Hindlimb muscle (tissue), 1 donor: Measurements from ENCODE around the gene MESD. TPM values are rescaled to one million over a fixed set of nuclear protein-coding genes. Genes with fewer than 3 reads are reported as not detected.
A peak's percentile ranks its signal among the peaks of the same experiment; 100 is the strongest.

Experiments
- DNase-seq: peaks from one replicate; pipeline ENCODE4 v3.0.0-alpha.2; 2013
- polyA plus RNA-seq: library from polyadenylated mRNA; unstranded; fragments of 120-200 nt; gene quantifications from one replicate; pipeline ENCODE4 v1.2.1, GENCODE V29; 2013; ENCODE audit not compliant: insufficient read length

Gene MESD
- polyA plus RNA-seq, 1 donor = 19.8 TPM

DNA sequence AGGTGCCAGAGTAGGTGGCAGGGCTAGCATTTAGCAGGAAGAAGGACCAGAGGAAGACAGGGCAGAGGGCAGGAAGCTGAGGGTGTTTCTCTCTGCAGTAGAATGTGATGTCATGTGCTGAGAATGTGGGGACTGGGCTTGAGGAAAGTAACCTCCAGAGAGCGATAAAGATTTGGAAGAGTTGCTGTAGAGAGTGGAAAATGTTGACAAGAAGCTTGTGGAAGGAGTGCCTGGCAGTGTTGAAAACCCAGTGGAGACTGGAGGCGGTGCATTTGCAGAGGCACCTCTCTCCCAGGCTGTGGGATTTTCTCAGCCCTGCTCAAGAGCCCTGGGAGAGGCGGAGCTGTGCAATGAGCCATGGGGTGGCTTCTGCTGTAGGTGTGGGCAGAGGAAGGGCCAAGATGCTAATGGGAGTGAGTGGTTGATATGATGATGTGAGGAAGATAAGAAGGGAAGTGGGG, 54.8 kb downstream of the MESD start:
- peak; percentile 54 for DNase-seq

DNA sequence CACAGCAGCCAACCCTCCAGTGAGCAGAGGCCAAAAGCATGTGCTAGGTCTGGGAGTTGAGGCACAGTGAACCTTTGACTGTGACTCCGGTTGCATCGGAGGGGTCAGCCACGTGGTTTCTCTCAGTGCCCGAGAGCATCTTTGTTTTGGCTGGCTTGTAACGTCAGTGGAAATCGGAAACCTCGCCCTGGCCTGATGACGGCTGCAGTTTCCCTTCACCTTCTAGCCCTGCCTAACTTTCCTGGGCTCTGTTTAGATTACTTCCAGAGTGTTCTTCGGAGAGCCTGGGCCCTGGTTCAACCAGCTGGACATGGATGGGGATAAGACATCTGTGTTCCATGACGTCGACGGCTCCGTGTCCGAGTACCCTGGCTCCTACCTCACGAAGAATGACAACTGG, 56.6 kb downstream of the MESD start:
- DNase-seq = peak; percentile 79

DNA sequence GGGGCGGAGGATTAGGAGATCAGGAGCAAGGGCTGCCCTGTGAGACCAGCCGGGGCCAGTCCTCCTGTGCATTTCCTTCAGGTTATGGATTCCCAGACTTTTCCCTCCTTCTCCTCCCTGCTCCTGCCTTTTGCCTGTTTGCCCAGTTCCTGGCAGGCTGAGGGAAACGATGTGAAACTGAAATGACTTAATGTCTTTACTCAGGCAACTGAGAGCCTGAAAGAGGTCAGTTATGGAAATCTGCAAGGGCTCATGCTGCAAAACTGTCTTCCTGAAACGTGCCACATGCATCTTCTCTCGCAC, 57.2 kb downstream of the MESD start:
- peak; percentile 16 for DNase-seq

DNA sequence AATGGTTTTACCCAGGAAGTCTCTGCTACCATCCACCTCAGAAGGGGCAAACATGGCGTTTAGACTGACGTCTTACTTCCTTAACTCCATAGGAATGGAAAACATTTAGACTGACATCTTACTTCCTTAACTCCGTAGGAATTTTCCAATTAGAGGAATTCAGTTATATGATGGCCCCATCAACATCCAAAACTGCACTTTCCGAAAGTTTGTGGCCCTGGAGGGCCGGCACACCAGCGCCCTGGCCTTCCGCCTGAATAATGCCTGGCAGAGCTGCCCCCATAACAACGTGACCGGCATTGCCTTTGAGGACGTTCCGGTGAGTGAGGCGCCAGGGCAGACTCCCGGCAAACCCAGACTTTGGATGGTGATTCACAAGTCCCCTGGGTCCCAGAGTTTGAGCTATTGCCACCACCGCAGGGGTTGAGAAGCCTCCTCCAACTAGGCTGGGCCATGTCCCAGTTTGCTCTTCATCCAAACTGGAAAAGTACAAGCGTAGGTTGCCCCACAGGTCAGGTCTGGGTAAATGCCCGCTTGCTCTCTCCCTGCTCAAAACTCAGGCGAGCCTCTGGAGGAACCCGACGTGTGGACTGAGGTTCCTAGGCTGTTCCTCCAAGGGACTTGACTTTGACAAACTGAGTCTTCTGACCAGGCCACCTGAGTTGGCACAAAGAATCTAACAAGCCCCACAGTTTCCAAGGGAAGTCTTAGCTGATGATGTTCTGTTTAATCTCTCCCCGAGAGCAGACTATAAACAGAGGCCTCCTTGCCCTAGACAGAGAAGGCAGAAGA, 57.7 kb downstream of the MESD start:
- no peak for DNase-seq

DNA sequence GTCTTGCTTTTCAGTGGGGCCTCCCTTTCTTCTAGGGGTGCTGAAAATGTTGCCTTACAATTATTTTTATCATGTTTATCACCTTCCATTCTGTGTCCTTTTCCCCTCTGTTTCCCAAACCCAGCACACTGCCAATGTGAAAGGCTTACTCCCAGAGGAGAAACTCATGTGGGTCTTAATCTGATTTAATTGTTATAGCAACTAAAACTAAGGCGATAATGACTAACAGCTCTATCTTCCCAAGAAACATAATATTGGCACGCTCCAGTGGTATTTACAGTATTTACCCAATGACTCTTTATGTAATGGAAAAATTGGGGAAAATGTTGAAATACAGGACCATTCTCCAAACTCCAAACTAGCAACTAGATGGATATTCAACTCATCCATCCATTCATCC, 58.4 kb downstream of the MESD start:
- DNase-seq = no peak

DNA sequence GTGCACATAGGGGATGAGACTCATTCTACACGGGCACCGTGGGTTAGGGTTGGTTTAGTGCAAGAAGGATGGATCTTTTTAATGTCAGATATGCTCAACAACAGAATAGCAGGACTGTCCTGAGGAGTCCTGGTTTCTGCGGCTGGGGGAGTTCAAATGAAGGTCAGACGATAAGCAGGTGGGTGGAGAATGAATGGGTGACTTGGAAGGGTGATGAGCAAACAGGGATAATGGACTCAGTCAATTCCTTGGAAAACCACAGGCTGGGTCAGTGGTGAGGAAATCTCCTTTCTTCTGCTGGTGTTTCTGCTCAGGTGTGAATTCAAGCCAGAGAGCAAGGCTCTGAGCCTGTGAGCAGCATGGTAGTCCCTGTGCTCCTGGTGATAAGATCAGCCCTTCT, 59.9 kb downstream of the MESD start:
- no peak for DNase-seq

- DNase-seq = no peak
Observed at GRCh38 chr15:80929225-80929624, 60.4 kb downstream of the MESD start.

DNA sequence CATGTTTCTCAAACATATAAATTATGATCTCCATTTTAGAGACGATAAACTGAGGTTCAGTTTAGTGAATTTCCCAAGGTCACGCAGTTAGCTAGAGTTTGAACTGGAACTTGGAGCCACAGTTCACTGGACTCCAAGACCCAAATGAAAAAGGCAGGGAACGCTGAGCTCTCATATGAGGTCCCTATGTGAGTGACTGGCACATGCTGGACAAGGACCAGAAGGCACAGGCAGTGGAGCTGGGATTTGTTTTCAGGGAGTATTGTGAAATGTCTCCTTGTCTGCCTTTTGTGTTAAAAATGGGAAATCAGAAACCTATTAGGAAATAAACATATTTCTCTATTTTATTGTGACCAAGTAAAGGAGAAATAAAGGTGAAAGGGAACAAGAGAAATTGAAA, 63.5 kb downstream of the MESD start:
- no peak for DNase-seq

GRCh38 chr15:80925597-80926059, 64.0 kb downstream of the MESD start:
- no peak for DNase-seq

GRCh38 chr15:80924278-80924677, 65.3 kb downstream of the MESD start:
- no peak for DNase-seq

DNA sequence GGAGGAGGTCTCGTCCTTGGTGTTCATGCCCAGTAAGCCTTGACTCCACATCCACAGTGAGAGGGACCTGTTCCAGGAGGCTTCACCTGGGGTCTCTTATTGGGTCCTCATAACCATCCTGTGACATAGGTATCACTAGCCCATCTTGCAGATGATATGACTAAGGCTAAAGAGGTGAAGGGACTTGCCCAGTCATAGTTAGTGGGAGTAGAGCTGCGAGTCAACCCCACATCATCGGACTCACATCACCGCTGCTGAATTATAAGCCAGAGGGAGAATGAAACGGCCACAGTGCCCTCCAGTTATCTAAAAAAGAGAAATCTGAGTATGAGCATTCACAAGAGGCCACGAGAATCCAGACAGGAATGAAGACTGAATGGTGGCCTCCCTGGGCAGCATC, 66.0 kb downstream of the MESD start:
- DNase-seq = no peak

DNA sequence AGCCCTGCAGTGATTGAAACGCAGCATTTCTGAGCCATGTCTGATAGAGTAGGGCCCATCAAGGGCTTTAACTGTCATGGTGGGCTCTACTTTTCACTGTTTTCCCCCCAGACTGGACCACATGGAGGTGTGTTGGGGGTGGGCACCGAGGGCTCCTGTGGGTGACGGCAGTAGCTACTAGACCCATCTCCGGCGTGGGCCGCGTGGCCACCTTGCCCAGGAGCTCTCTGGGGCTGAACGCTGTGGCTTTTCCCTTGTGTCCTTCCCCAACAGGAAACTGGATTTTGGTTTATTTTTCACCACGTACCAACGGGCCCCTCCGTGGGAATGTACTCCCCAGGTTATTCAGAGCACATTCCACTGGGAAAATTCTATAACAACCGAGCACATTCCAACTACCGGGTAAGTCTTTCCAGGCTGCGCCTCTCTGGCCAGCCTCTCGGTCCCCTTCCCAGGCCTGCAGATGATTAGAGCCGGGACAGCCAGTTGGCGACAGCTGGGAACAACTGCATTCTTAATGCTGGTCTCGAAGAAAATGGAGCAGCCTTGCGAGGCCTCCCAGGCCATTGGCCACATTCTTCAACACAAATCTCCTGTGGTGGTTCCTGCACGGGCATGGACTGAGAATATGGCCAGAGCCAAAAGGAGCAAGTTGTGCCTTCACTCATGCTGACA, 67.7 kb downstream of the MESD start:
- DNase-seq = no peak

DNA sequence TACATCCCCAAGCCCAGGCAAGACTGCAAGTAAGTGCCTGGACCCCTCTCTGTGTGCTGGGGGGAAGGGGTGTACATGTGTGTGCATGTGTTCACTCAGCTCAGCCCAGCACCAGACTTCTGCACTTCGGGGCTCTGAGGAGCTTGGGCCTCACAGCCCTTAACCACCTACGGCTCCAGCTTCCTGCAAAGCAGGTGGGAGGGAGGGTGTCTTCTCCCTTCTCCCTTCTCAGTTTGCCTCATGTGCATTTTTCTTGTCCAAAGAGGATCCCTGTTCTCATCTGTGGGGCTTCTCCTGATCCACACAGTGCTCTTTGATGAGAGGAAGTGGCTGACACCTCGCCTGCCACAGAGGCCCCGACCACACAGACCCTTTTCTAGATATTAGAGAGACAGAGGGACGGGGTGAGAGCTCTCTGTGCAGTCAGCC, 69.3 kb downstream of the MESD start:
- no peak for DNase-seq

DNA sequence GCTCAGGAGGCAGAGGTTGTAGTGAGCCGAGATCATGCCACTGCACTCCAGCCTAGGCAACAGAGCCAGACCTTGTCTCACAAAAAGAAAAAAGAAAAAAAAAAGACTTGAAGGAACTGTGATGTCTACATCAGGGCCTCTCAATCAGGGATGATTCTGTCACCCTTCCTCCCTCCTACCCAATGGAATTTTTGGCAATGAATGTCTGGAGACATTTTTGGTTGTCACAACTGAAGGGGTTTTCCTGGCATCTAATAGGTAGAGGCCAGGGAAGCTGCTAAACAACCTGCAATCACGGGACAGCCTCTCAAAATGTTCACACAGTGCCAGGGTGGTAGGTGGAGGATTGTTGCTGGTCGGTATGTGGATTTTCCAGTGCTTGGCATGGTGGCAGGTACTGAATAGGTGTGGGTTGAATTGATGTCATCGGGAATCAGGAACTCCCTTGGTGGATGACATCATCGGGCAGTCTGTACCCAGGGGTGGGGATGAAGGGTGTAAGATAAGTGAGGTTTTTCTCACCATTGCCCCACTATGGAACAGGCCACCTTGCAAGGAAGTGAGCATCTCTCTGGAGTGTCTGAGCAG, 71.3 kb downstream of the MESD start:
- DNase-seq = no peak

DNA sequence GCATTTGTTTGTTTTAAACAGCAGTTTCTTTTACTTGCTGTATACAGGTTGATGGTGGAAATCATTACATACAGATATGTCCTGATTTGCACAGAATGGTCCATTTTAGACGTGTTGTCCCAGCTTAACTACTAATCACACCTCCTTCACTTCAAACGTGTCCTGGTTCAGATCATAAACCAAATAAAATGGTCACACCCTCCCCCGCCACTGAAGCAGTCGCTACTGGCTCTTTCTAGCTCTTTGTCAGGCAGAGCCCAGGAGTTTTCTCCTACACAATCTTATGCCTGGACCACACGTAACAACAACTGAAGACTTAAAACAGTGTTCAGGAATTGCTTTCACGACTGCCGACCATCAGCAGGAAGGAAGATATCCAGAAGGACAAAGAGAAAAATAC, 73.6 kb downstream of the MESD start:
- no peak for DNase-seq

DNA sequence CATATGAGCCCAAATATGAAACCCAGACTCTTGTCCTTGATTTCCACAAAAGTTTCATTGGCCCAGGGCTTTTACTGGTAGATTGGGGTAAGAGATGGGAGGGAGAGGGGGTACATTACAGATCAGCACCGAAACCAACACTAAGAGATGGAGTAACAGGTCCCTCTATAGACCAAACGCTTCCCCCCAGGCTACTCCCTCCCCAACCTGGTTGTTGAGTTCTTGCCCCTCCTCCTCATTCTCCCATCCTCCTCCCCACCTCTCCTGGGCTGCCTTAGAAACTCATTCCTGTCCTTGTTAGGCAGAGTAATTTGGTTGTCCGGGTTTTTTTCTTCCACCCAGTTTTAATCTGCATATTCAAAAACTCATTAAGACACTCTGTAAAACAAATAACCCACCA, 74.1 kb downstream of the MESD start:
- DNase-seq = no peak

DNA sequence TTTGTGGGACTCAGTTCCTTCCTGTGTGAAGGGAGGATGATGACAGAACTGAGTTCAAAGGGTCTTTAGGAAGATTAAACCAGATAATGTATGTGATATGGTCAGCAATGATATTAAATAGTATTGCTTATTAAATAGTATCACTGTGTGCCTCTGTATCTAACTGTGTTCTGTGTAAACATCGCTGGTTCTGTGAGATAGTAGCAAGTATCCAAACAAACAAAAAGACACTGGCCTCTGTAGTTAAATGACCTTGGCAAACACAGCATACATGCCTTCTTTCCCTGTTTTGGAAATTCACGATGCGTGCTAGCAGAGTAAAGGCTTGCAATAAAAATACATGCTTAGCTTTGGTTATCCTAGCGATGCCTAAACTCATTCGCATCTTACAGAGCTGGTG, 76.1 kb downstream of the MESD start:
- no peak for DNase-seq

- no peak for DNase-seq
Observed at GRCh38 chr15:80912673-80913072, 76.9 kb downstream of the MESD start.

GRCh38 chr15:80911821-80912220, 77.8 kb downstream of the MESD start:
- no peak for DNase-seq

- DNase-seq = no peak
Observed at GRCh38 chr15:80906159-80906766, 83.4 kb downstream of the MESD start.

DNA sequence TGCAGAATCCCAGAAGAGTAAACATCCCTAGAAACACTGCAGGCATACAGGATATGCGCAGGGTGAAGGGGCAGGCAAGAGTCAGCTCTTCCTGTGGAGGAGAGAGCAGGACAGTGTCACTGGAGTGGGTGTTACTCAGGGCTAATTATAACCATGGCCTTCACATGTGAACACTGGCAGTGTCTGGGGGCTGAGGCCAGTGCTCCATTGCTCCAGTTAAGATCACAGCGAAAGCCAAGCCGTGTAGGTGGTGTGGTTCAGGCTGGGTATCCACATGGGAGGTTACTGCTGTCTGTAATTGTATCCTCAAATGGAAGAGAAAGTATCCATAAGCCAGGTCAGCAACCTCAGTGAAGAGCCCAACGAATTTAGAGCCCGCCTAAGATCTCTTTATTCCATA, 84.6 kb downstream of the MESD start:
- DNase-seq = no peak

DNA sequence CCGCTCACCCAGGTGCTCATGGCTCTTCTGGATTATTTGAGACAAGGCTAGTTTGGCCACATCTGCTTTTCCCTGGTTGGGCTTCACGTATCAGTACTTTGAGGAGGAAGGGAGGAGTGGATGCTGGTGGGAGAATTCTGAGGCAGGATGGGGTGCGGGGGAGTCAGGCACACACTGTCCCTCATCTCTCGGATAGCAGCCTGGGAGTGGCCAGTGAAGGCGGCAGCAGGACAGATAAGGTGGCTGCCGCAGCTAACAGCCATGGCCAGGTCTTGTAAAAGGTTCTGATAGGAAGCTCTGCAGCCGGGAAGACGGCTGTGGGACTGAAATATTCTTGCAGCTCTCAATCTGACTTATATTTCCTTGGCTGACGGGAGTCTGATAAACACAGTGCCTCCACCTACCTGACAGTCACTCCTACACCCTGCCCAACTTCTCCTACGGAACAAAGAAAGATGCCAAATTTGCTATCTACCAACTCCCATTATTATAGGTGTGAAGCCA, 87.3 kb downstream of the MESD start:
- no peak for DNase-seq

DNA sequence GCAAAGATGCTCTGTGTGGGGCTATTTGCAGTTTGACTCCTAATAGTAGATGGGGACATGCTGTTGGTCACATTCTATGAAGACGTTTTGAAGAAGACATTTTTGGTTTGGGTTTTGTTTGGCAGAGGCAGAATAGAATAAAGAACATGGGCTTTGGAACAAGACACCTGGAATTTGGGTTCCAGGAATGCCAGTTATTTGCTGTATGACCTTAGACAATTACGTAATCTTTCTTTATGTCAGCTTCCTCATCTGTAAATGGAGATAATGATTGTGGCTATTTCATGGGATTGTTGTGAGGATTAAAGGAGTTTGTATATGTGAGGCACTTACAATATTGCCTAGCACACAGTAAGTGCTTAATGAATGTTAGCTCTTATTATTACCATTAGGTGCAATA, 91.6 kb downstream of the MESD start:
- no peak for DNase-seq
